ENCODE measurements around the gene MAGI2. TPM values are rescaled to one million over a fixed set of nuclear protein-coding genes. Genes with fewer than 3 reads are reported as not detected.

The MAGI2 gene
- total RNA-seq, 1 experiment from 2014 or later: 0.25 TPM

DNA sequence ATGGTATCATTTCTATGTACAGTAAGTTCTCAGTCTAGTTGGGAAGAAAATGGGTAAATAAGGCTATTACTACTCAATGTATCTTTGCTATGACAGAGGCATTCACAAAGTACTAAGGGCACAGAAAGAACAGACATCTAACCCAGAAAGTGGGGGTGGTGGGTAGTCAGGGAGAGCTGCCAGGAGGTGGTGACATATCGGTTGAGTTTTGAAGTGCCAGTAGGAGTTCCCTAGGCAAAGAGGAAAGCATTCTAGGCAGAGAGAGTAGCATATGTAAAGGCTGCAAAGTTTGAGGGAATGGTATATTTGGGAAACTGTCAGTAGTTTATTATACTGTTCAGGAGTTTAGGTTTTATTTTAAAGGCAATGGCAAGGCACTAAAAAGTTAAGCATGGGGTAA is 1372.1 kb downstream of the MAGI2 start:
- Mint-ChIP-seq H3K27me3 (ENCODE audit: insufficient read depth, unreplicated experiment) (peaks cover 5% of the 10 kb centered on the region), H3K36me3 (ENCODE audit: insufficient read depth, unreplicated experiment) (no peaks in the 10 kb centered on the region), H3K9me3 (ENCODE audit: unreplicated experiment) (no peaks in the 10 kb centered on the region), H3K4me1 (ENCODE audit: low read depth, unreplicated experiment) (no peaks in the 10 kb centered on the region), H3K27ac (ENCODE audit: unreplicated experiment) (no peak overlapping the region), H3K4me3 (ENCODE audit: unreplicated experiment) (no peak overlapping the region)
- no peaks in the 10 kb centered on the region for H3K36me3 ChIP-seq (ENCODE audit: control insufficient read depth, insufficient read depth, low read length)
- H3K27me3 ChIP-seq (replicated peaks; ENCODE audit: control insufficient read depth, insufficient read depth, low read length): no peaks in the 10 kb centered on the region
- no peak for DNase-seq
- ChIA-PET CTCF (no interaction called here), POLR2A (no interaction called here)
- intact Hi-C loops (cut with micrococcal nuclease; ENCODE audit: unreplicated experiment): loop anchor here (1.0 kb wide), 1 partner anchor 135 kb away; no protein-coding TSS in a partner anchor
- H3K4me3 ChIP-seq (ENCODE audit: low read depth, low read length): no peak overlapping the region
- no peak for TF ChIP-seq CTCF (IDR thresholded peaks at IDR 0.05; ENCODE audit: insufficient read depth in 1 of 2, low read depth in 1 of 2, low read length in 1 of 2, severe bottlenecking in 1 of 2, unreplicated experiment in 1 of 2)
- H3K9me3 ChIP-seq: no peaks in the 10 kb centered on the region
- H3K4me1 ChIP-seq: peaks cover 14% of the 10 kb centered on the region; the same call in 1 of the 2 replicates
- no TSS peak for BruUV-seq (replicated peaks)

DNA sequence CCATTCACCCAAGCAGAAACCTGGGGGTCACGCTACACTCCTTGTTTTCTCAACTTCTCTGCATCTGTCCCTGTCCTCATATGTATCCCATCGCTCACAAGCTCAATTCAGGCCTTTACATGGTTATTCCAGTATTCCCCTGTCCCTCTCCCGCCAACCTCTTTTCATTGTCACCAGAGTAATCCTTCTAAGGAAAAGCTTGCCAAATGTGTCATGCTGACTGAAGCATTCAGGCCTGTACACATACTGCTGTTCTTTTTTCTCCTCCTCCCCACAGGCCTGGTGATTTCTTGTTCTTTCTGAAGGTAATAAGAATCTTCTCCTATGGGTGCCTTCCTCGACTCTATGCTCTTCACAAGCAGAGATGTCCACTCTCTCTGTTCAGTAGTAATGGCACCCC is 1372.7 kb downstream of the MAGI2 start:
- Mint-ChIP-seq H3K27me3 (ENCODE audit: insufficient read depth, unreplicated experiment) (peaks cover 5% of the 10 kb centered on the region), H3K9me3 (ENCODE audit: unreplicated experiment) (no peaks in the 10 kb centered on the region), H3K36me3 (ENCODE audit: insufficient read depth, unreplicated experiment) (no peaks in the 10 kb centered on the region), H3K4me3 (ENCODE audit: unreplicated experiment) (no peak overlapping the region), H3K27ac (ENCODE audit: unreplicated experiment) (no peak overlapping the region), H3K4me1 (ENCODE audit: low read depth, unreplicated experiment) (no peaks in the 10 kb centered on the region)
- ChIA-PET POLR2A (no interaction called here), CTCF (no interaction called here)
- H3K4me1 ChIP-seq: peaks cover 14% of the 10 kb centered on the region; the same call in 1 of the 2 replicates
- no peaks in the 10 kb centered on the region for H3K36me3 ChIP-seq (ENCODE audit: control insufficient read depth, insufficient read depth, low read length)
- no peak overlapping the region for H3K4me3 ChIP-seq (ENCODE audit: low read depth, low read length)
- H3K9me3 ChIP-seq: no peaks in the 10 kb centered on the region
- no peak for DNase-seq
- no peak for TF ChIP-seq CTCF (IDR thresholded peaks at IDR 0.05; ENCODE audit: insufficient read depth in 1 of 2, low read depth in 1 of 2, low read length in 1 of 2, severe bottlenecking in 1 of 2, unreplicated experiment in 1 of 2)
- no peaks in the 10 kb centered on the region for H3K27me3 ChIP-seq (replicated peaks; ENCODE audit: control insufficient read depth, insufficient read depth, low read length)
- intact Hi-C loops (cut with micrococcal nuclease; ENCODE audit: unreplicated experiment): loop anchor here (1.0 kb wide), 1 partner anchor 135 kb away; no protein-coding TSS in a partner anchor
- BruUV-seq (replicated peaks): no TSS peak

- Mint-ChIP-seq H3K9me3 (ENCODE audit: unreplicated experiment) (no peaks in the 10 kb centered on the region), H3K4me1 (ENCODE audit: low read depth, unreplicated experiment) (no peaks in the 10 kb centered on the region), H3K27me3 (ENCODE audit: insufficient read depth, unreplicated experiment) (peaks cover 5% of the 10 kb centered on the region), H3K27ac (ENCODE audit: unreplicated experiment) (no peak overlapping the region), H3K36me3 (ENCODE audit: insufficient read depth, unreplicated experiment) (no peaks in the 10 kb centered on the region), H3K4me3 (ENCODE audit: unreplicated experiment) (no peak overlapping the region)
- POLR2A ChIA-PET: no interaction called here
- BruUV-seq (replicated peaks): no TSS peak
- CTCF ChIA-PET: no interaction called here
- DNase-seq: no peak
- Histone ChIP-seq H3K9me3 (no peaks in the 10 kb centered on the region), H3K4me3 (ENCODE audit: low read depth, low read length) (no peak overlapping the region), H3K4me1 (peaks cover 14% of the 10 kb centered on the region; the same call in 1 of the 2 replicates), H3K36me3 (ENCODE audit: control insufficient read depth, insufficient read depth, low read length) (no peaks in the 10 kb centered on the region), H3K27me3 (replicated peaks; ENCODE audit: control insufficient read depth, insufficient read depth, low read length) (no peaks in the 10 kb centered on the region)
- intact Hi-C loops (cut with micrococcal nuclease; ENCODE audit: unreplicated experiment): no loop called here
- TF ChIP-seq CTCF (IDR thresholded peaks at IDR 0.05; ENCODE audit: insufficient read depth in 1 of 2, low read depth in 1 of 2, low read length in 1 of 2, severe bottlenecking in 1 of 2, unreplicated experiment in 1 of 2): no peak
Observed at GRCh38 chr7:78080241-78080640, 1373.2 kb downstream of the MAGI2 start.
